Measurements from ENCODE around the gene SLC11A1.

SLC11A1 gene

GRCh38 chr2:218332920-218333645 is 49.0 kb upstream of the SLC11A1 start:
- no peak for ATAC-seq
- no peak for TF ChIP-seq BACH2 (CRISPR knock-in tag; IDR thresholded peaks at IDR 0.05; ENCODE audit: borderline replicate concordance)
- TF ChIP-seq ZNF70 (CRISPR knock-in tag; IDR thresholded peaks at IDR 0.05) = no peak
- no peak for TF ChIP-seq CSDC2 (CRISPR knock-in tag; IDR thresholded peaks at IDR 0.05)
- TF ChIP-seq GLIS3 (CRISPR knock-in tag; IDR thresholded peaks at IDR 0.05) = no peak
- no peak for TF ChIP-seq ESRRG (CRISPR knock-in tag; IDR thresholded peaks at IDR 0.05)
- TF ChIP-seq ZFP30 (CRISPR knock-in tag; IDR thresholded peaks at IDR 0.05) = no peak
- TF ChIP-seq ZNF8 (CRISPR knock-in tag; IDR thresholded peaks at IDR 0.05) = no peak
- no peak for TF ChIP-seq TOX (CRISPR knock-in tag; IDR thresholded peaks at IDR 0.05; ENCODE audit: borderline replicate concordance)
- no peak for TF ChIP-seq ISL1 (CRISPR knock-in tag; IDR thresholded peaks at IDR 0.05)
- no peak for TF ChIP-seq SNAI2 (CRISPR knock-in tag; IDR thresholded peaks at IDR 0.05)

GRCh38 chr2:218334531-218334930 is 47.5 kb upstream of the SLC11A1 start:
- TF ChIP-seq ZFP30 (CRISPR knock-in tag; IDR thresholded peaks at IDR 0.05) (no peak), PATZ1 (CRISPR knock-in tag; IDR thresholded peaks at IDR 0.05; ENCODE audit: borderline replicate concordance) (no peak), TCF4 (CRISPR knock-in tag; IDR thresholded peaks at IDR 0.05; ENCODE audit: borderline replicate concordance) (no peak), BACH2 (CRISPR knock-in tag; IDR thresholded peaks at IDR 0.05; ENCODE audit: borderline replicate concordance) (no peak), ARNTL (CRISPR knock-in tag; IDR thresholded peaks at IDR 0.05; ENCODE audit: borderline replicate concordance, low read depth) (no peak), ESRRG (CRISPR knock-in tag; IDR thresholded peaks at IDR 0.05) (no peak), CSRNP3 (CRISPR knock-in tag; IDR thresholded peaks at IDR 0.05) (no peak), OSR1 (CRISPR knock-in tag; IDR thresholded peaks at IDR 0.05) (no peak), PPARA (CRISPR knock-in tag; IDR thresholded peaks at IDR 0.05; ENCODE audit: borderline replicate concordance) (no peak), ZFP3 (CRISPR knock-in tag; IDR thresholded peaks at IDR 0.05) (no peak), ZNF70 (CRISPR knock-in tag; IDR thresholded peaks at IDR 0.05) (no peak), ZNF8 (CRISPR knock-in tag; IDR thresholded peaks at IDR 0.05) (no peak), TSHZ2 (CRISPR knock-in tag; IDR thresholded peaks at IDR 0.05) (no peak), SNAI2 (CRISPR knock-in tag; IDR thresholded peaks at IDR 0.05) (no peak), GLIS3 (CRISPR knock-in tag; IDR thresholded peaks at IDR 0.05) (no peak), ZC3H10 (CRISPR knock-in tag; IDR thresholded peaks at IDR 0.05) (no peak), TOX (CRISPR knock-in tag; IDR thresholded peaks at IDR 0.05; ENCODE audit: borderline replicate concordance) (no peak), ZNF565 (CRISPR knock-in tag; conservative IDR thresholded peaks at IDR 0.05; ENCODE audit: low read depth) (no peak), CSDC2 (CRISPR knock-in tag; IDR thresholded peaks at IDR 0.05) (no peak), ISL1 (CRISPR knock-in tag; IDR thresholded peaks at IDR 0.05) (no peak)
- ATAC-seq = no peak

GRCh38 chr2:218340656-218341055 is 41.4 kb upstream of the SLC11A1 start:
- TF ChIP-seq ZFP30 (CRISPR knock-in tag; IDR thresholded peaks at IDR 0.05) = no peak
- no peak for TF ChIP-seq ZNF70 (CRISPR knock-in tag; IDR thresholded peaks at IDR 0.05)
- TF ChIP-seq RARB (CRISPR knock-in tag; IDR thresholded peaks at IDR 0.05) = no peak
- no peak for TF ChIP-seq CSRNP3 (CRISPR knock-in tag; IDR thresholded peaks at IDR 0.05)
- no peak for TF ChIP-seq PATZ1 (CRISPR knock-in tag; IDR thresholded peaks at IDR 0.05; ENCODE audit: borderline replicate concordance)
- TF ChIP-seq ZFP3 (CRISPR knock-in tag; IDR thresholded peaks at IDR 0.05) = no peak
- TF ChIP-seq ISL1 (CRISPR knock-in tag; IDR thresholded peaks at IDR 0.05) = no peak
- no peak for TF ChIP-seq POU6F1 (CRISPR knock-in tag; IDR thresholded peaks at IDR 0.05; ENCODE audit: borderline replicate concordance, low read depth)
- TF ChIP-seq PPARA (CRISPR knock-in tag; IDR thresholded peaks at IDR 0.05; ENCODE audit: borderline replicate concordance) = no peak
- TF ChIP-seq BACH2 (CRISPR knock-in tag; IDR thresholded peaks at IDR 0.05; ENCODE audit: borderline replicate concordance) = no peak
- TF ChIP-seq OSR1 (CRISPR knock-in tag; IDR thresholded peaks at IDR 0.05) = no peak
- no peak for TF ChIP-seq SNAI2 (CRISPR knock-in tag; IDR thresholded peaks at IDR 0.05)
- TF ChIP-seq ZNF8 (CRISPR knock-in tag; IDR thresholded peaks at IDR 0.05) = no peak
- no peak for TF ChIP-seq ZNF565 (CRISPR knock-in tag; conservative IDR thresholded peaks at IDR 0.05; ENCODE audit: low read depth)
- no peak for TF ChIP-seq TCF4 (CRISPR knock-in tag; IDR thresholded peaks at IDR 0.05; ENCODE audit: borderline replicate concordance)
- no peak for ATAC-seq
